ENCODE measurements around the gene SPARCL1. TPM values are rescaled to one million over a fixed set of nuclear protein-coding genes. Genes with fewer than 3 reads are reported as not detected.

The SPARCL1 gene
- total and polyA plus RNA-seq, 2 experiments from 2014 or later = 1.5 to 2.4 TPM

- Histone ChIP-seq H3K36me3 (ENCODE audit: insufficient read depth) (no peaks in the 10 kb centered on the region), H3F3A (replicated peaks; ENCODE audit: low read depth) (no peaks in the 10 kb centered on the region), H2AFZ (peak overlapping the region; percentile 60), H3K9me2 (ENCODE audit: insufficient read depth) (0 out of 2 replicates have a peak, but pooled peaks cover 4% of the 10 kb centered on the region), H3K27me3 (ENCODE audit: insufficient read depth) (no peaks in the 10 kb centered on the region), H3K79me2 (replicated peaks; ENCODE audit: insufficient read depth) (no peaks in the 10 kb centered on the region), H3K4me3 (no peak overlapping the region), H3K4me1 (ENCODE audit: insufficient read depth) (no peaks in the 10 kb centered on the region), H4K20me1 (replicated peaks; ENCODE audit: insufficient read depth) (no peaks in the 10 kb centered on the region), H3K27ac (ENCODE audit: low read depth) (no peak overlapping the region), H3K4me2 (no peak overlapping the region)
- TF ChIP-seq POLR2AphosphoS5 (IDR thresholded peaks at IDR 0.05; ENCODE audit: low read depth) = no peak
- no peak for TF ChIP-seq ZNF331 (CRISPR knock-in tag; IDR thresholded peaks at IDR 0.05; ENCODE audit: low read depth)
- TF ChIP-seq NANOG (IDR thresholded peaks at IDR 0.05; ENCODE audit: borderline replicate concordance) = no peak
- TF ChIP-seq CTCF (conservative IDR thresholded peaks at IDR 0.05; ENCODE audit: low read depth in 2 of 2) = no peak
- no peak for TF ChIP-seq EZH2phosphoT487 (IDR thresholded peaks at IDR 0.05; ENCODE audit: unreplicated experiment)
- TF ChIP-seq ZNF114 (CRISPR knock-in tag; IDR thresholded peaks at IDR 0.05) = no peak
- no peak for TF ChIP-seq ETS1 (IDR thresholded peaks at IDR 0.05)
- no peak for TF ChIP-seq EZH2 (IDR thresholded peaks at IDR 0.05; ENCODE audit: low read depth, unreplicated experiment)
- no peak for TF ChIP-seq REST (IDR thresholded peaks at IDR 0.05; ENCODE audit: unreplicated experiment)
- TF ChIP-seq JUNB (IDR thresholded peaks at IDR 0.05; ENCODE audit: unreplicated experiment) = no peak
- TF ChIP-seq ZNF462 (CRISPR knock-in tag; IDR thresholded peaks at IDR 0.05) = no peak
- no peak for TF ChIP-seq STAT1 (IDR thresholded peaks at IDR 0.05; ENCODE audit: unreplicated experiment)
- TF ChIP-seq CREB1 (CRISPR knock-in tag; IDR thresholded peaks at IDR 0.05; ENCODE audit: low read depth) = no peak
- Mint-ChIP-seq H3K9me3 (no peaks in the 10 kb centered on the region), H3K4me3 (no peak overlapping the region), H3K36me3 (ENCODE audit: low read depth) (no peaks in the 10 kb centered on the region), H3K27me3 (ENCODE audit: insufficient read depth, low read depth, poor library complexity) (no peaks in the 10 kb centered on the region), H3K4me1 (no peaks in the 10 kb centered on the region), H3K27ac (no peak overlapping the region)
- ATAC-seq = peak; percentile 91
- DNase-seq (ENCODE audit: low spot score) = peak; percentile 68
Observed at GRCh38 chr4:87559090-87559837, 30.1 kb upstream of the SPARCL1 start.
